WERI-Rb-1 (cell line): ENCODE measurements around the gene GASK1A.

Source experiments
- DNase-seq: peaks from one replicate; pipeline ENCODE4 v3.0.0-alpha.2; 2020
- H3K27ac ChIP-seq: fragments of 250-450 bp; sonication (Bioruptor Pico); 2 replicates; pipeline ENCODE4 v1.5.1; 2020; ENCODE audit warnings: mild to moderate bottlenecking, moderate library complexity
- H3K27me3 ChIP-seq: fragments of 250-450 bp; sonication (Bioruptor Pico); 2 replicates; pipeline ENCODE4 v1.5.1; 2021; ENCODE audit warnings: mild to moderate bottlenecking, low read depth, moderate library complexity; ENCODE audit not compliant: insufficient read depth, severe bottlenecking
- H3K36me3 ChIP-seq: fragments of 250-450 bp; sonication (Bioruptor Pico); 2 replicates; pipeline ENCODE4 v1.5.1; 2020; ENCODE audit warnings: mild to moderate bottlenecking, moderate library complexity
- H3K4me3 ChIP-seq: 2 replicates; pipeline ENCODE4 v1.5.1; 2011; ENCODE audit warnings: low read depth, mild to moderate bottlenecking, control low read depth, low read length
- H3K9me3 ChIP-seq: fragments of 250-450 bp; sonication (Bioruptor Pico); 2 replicates; pipeline ENCODE4 v1.5.1; 2021; ENCODE audit warnings: mild to moderate bottlenecking, moderate library complexity; ENCODE audit not compliant: severe bottlenecking
- TF ChIP-seq, protein P1 (sequence below): IDR thresholded peaks from 2 replicates; pipeline ENCODE4 v1.5.1; 2011; ENCODE audit warnings: low read depth, mild to moderate bottlenecking, control low read depth, inconsistent platforms, low read length

Gene GASK1A

DNA sequence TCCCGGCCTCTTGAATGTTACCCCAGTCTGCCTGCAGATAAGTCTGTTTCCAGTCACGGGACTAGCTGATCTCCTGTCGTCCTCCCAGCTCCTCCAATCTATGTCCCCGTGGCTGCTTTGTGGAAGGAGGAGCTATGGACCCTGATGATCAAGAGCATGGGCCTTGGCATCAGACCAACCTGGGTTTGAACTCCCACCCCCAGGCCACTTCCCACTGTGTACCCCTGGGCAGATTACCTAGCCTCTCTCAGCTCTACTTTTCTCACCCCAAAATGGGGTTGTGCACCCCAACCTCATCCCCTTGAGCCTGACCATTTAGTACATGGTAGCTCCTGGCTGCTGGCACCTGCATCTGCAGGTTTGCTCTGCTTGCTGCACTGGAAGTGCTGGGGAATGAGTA is 55.8 kb downstream of the GASK1A start:
- Histone ChIP-seq H3K9me3 (no peaks in the 10 kb centered on the region), H3K4me3 (no peak overlapping the region), H3K27me3 (no peaks in the 10 kb centered on the region), H3K27ac (no peak overlapping the region), H3K36me3 (no peaks in the 10 kb centered on the region)
- DNase-seq, result no peak
- TF ChIP-seq, protein P1, sequence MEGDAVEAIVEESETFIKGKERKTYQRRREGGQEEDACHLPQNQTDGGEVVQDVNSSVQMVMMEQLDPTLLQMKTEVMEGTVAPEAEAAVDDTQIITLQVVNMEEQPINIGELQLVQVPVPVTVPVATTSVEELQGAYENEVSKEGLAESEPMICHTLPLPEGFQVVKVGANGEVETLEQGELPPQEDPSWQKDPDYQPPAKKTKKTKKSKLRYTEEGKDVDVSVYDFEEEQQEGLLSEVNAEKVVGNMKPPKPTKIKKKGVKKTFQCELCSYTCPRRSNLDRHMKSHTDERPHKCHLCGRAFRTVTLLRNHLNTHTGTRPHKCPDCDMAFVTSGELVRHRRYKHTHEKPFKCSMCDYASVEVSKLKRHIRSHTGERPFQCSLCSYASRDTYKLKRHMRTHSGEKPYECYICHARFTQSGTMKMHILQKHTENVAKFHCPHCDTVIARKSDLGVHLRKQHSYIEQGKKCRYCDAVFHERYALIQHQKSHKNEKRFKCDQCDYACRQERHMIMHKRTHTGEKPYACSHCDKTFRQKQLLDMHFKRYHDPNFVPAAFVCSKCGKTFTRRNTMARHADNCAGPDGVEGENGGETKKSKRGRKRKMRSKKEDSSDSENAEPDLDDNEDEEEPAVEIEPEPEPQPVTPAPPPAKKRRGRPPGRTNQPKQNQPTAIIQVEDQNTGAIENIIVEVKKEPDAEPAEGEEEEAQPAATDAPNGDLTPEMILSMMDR, result no peak

DNA sequence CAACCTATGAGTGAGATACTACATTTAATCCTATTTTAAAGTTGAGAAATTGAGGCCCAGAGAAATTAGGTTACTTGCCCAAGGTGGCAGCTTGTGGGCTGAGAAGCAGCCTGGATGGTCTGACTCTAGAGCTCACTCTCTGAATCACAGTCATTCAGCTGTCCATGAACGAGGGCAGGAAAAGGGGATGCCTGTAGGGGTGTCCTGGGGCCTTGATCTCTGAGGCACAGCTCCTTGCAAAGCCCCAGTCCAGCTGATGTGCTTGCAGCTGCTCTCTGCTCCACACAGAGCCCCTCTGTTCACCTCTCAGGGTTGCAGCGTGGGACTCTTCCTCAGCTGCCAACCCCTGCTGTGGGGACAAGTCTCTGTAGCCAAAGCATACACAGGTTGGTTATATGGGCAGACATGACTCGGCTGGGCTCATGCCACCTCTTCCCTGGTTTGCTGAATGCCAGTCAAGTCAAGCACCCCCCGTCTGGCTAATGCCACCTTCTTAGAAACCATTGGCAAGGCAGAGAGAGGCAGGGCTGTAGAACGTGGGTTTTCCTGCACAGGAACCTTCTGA is 56.8 kb downstream of the GASK1A start:
- Histone ChIP-seq H3K27me3 (no peaks in the 10 kb centered on the region), H3K27ac (no peak overlapping the region), H3K9me3 (no peaks in the 10 kb centered on the region), H3K4me3 (no peak overlapping the region), H3K36me3 (no peaks in the 10 kb centered on the region)
- no peak for DNase-seq
- TF ChIP-seq, protein P1, result no peak

DNA sequence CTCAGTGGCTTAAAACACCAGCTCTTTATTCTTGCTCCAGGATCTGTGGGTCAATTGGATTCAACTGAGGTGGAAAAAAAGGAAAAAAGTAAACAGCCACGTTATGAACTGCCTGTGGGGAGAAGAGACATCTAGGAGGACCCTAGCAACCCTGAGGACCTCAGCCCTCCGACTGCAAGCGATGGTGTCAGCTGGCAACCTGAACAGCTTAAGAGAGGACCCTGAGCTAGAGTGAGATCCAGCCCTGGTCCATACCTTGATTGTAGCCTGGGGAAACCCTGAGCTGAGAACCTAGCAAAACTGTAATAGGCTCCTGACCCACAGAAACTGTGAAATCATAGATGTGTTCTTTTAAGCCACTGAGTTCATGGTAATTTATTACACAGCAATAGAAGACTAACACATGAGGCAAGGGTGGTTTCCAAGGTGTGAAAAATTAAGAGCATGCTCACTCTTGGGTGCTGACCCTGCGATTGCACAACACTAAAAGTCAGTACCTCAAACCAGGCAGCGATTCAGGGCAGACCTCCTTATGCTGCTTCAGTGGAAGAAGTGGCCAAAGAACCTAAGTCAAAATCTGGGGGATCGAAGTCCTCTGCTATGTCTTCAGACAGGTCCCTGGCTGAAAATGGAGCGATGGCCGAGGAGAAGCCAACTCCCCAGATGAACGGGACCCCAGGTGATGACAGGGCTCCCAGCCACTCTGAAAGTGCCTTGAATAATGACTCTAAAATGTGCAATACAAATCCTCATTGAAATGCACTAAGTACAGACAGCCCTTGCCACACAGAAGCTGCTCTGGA is 57.7 kb downstream of the GASK1A start:
- TF ChIP-seq, protein P1, result no peak

DNA sequence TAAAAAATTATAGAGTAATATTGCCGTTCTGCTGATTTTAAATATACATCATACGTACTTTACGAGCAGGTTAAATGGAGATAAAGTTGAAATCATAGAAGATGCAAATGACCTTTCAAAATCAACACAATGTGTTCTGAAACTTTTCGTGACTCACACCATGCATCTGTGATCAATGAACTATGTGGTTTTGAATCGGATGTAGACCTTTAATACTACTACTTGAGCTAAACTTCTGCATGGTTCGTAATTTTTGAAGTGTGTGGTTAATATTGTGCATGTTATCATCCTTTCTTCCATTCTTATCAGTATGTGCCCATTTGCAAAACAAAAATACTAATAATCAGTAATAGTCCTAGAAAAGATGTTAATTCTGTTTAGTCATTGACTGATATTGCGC is 58.9 kb downstream of the GASK1A start:
- Histone ChIP-seq H3K36me3 (no peaks in the 10 kb centered on the region), H3K27me3 (no peaks in the 10 kb centered on the region), H3K27ac (no peak overlapping the region), H3K4me3 (no peak overlapping the region), H3K9me3 (no peaks in the 10 kb centered on the region)
- TF ChIP-seq, protein P1, result no peak
- DNase-seq, result no peak

More for the DNA sequence above, 57.7 kb downstream of the GASK1A start:
- no peaks in the 10 kb centered on the region for H3K9me3 ChIP-seq
- H3K27ac ChIP-seq, result no peak overlapping the region
- DNase-seq, result no peak
- H3K4me3 ChIP-seq, result no peak overlapping the region
- H3K27me3 ChIP-seq, result no peaks in the 10 kb centered on the region
- H3K36me3 ChIP-seq, result no peaks in the 10 kb centered on the region

DNA sequence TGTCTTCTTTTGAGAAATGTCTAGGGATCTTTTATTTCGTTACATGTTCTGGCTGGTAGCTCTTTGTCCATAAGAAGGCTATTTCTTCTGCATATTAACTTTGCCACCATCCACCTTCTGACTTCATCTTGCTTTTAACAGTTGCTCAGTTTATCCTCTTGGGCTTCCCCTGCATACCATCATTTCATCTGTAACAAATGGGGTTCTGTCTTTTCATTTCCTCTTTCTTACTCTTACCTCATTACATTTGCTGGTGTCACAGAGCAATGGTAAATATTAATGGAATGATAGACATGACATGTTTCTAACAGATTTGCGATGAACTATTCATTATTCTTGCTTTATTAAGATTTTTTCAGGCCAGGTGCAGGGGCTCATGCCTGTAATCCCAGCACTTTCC is 62.4 kb downstream of the GASK1A start:
- Histone ChIP-seq H3K9me3 (peaks cover 6% of the 10 kb centered on the region), H3K27ac (no peak overlapping the region), H3K36me3 (no peaks in the 10 kb centered on the region), H3K27me3 (no peaks in the 10 kb centered on the region), H3K4me3 (no peak overlapping the region)
- DNase-seq, result no peak
- TF ChIP-seq, protein P1, result no peak
